Activated gamma-delta T cell treated with anti-CD3 and anti-CD28 coated beads, Interleukin-2, amount 50 U/mL, for 16 hours (primary cell): ENCODE measurements around the gene TENM4.

Experiments
- DNase-seq: peaks from one replicate; pipeline ENCODE4 v3.0.0-alpha.2; 2020; ENCODE audit warnings: low read depth

The TENM4 gene

GRCh38 chr11:79342686-79343085 is 98.1 kb downstream of the TENM4 start:
- no peak for DNase-seq

GRCh38 chr11:79342236-79342635 is 98.6 kb downstream of the TENM4 start:
- DNase-seq = no peak

- DNase-seq = no peak
Measured at GRCh38 chr11:79340535-79340934, 100.3 kb downstream of the TENM4 start.

GRCh38 chr11:79336797-79337517 is 103.9 kb downstream of the TENM4 start:
- no peak for DNase-seq

- DNase-seq = no peak
Measured at GRCh38 chr11:79335681-79336080, 105.1 kb downstream of the TENM4 start.

- no peak for DNase-seq
Measured at GRCh38 chr11:79333355-79333754, 107.5 kb downstream of the TENM4 start.

- no peak for DNase-seq
Measured at GRCh38 chr11:79332017-79332416, 108.8 kb downstream of the TENM4 start.

GRCh38 chr11:79331203-79331901 is 109.5 kb downstream of the TENM4 start:
- no peak for DNase-seq

- DNase-seq = no peak
Measured at GRCh38 chr11:79330651-79331050, 110.2 kb downstream of the TENM4 start.

- no peak for DNase-seq
Measured at GRCh38 chr11:79329561-79329960, 111.3 kb downstream of the TENM4 start.

GRCh38 chr11:79328402-79328801 is 112.4 kb downstream of the TENM4 start:
- no peak for DNase-seq

GRCh38 chr11:79325851-79326250 is 115.0 kb downstream of the TENM4 start:
- no peak for DNase-seq

- DNase-seq = no peak
Measured at GRCh38 chr11:79321263-79321662, 119.6 kb downstream of the TENM4 start.

- DNase-seq = no peak
Measured at GRCh38 chr11:79314906-79315689, 125.7 kb downstream of the TENM4 start.

GRCh38 chr11:79313530-79313913 is 127.3 kb downstream of the TENM4 start:
- DNase-seq = no peak

GRCh38 chr11:79312617-79313529 is 128.0 kb downstream of the TENM4 start:
- DNase-seq = no peak

GRCh38 chr11:79311461-79311860 is 129.4 kb downstream of the TENM4 start:
- no peak for DNase-seq

GRCh38 chr11:79309407-79309806 is 131.4 kb downstream of the TENM4 start:
- no peak for DNase-seq

GRCh38 chr11:79308429-79308828 is 132.4 kb downstream of the TENM4 start:
- DNase-seq = no peak

- no peak for DNase-seq
Measured at GRCh38 chr11:79304599-79305212, 136.1 kb downstream of the TENM4 start.

GRCh38 chr11:79296141-79296540 is 144.7 kb downstream of the TENM4 start:
- no peak for DNase-seq
